ENCODE data around the gene TRAM1L1.

GRCh38 chr4:117068120-117068519, 17.3 kb downstream of the TRAM1L1 start:
- no peak for TF ChIP-seq CTCF (conservative IDR thresholded peaks at IDR 0.05 in 1 of 2, IDR thresholded peaks at IDR 0.05 in 1 of 2; ENCODE audit: extremely low read depth in 1 of 2, insufficient read depth in 1 of 2, low read depth in 1 of 2, low read length in 2 of 2)
- no peak for TF ChIP-seq EZH2 (IDR thresholded peaks at IDR 0.05; ENCODE audit: borderline replicate concordance, low read length)

Measured in mammary epithelial cell (primary cell).